Ishikawa (cell line): ENCODE results near the gene OR2L8.

ENCODE experiments used
- CEBPB ChIP-seq: IDR thresholded peaks from 2 replicates; pipeline ENCODE4 v1.6.1; 2012
- CREB1 ChIP-seq: IDR thresholded peaks from 2 replicates; pipeline ENCODE4 v1.6.1; 2012; ENCODE audit warnings: low read depth
- EGR1 ChIP-seq: IDR thresholded peaks from 2 replicates; pipeline ENCODE4 v1.6.1; 2012
- EP300 ChIP-seq: IDR thresholded peaks from 2 replicates; pipeline ENCODE4 v1.6.1; 2012; ENCODE audit warnings: borderline replicate concordance
- FOXM1 ChIP-seq: IDR thresholded peaks from 2 replicates; pipeline ENCODE4 v1.6.1; 2012; ENCODE audit warnings: low read depth, borderline replicate concordance
- MAX ChIP-seq: IDR thresholded peaks from 2 replicates; pipeline ENCODE4 v1.6.1; 2012
- NFIC ChIP-seq: IDR thresholded peaks from 2 replicates; pipeline ENCODE4 v1.6.1; 2012
- RAD21 ChIP-seq: IDR thresholded peaks from 2 replicates; pipeline ENCODE4 v1.6.1; 2012; ENCODE audit warnings: low read depth
- REST ChIP-seq: IDR thresholded peaks from 2 replicates; pipeline ENCODE4 v1.6.1; 2012; ENCODE audit warnings: low read depth, mild to moderate bottlenecking
- TAF1 ChIP-seq: IDR thresholded peaks from 2 replicates; pipeline ENCODE4 v1.6.1; 2012; ENCODE audit warnings: low read depth, mild to moderate bottlenecking
- TCF12 ChIP-seq: IDR thresholded peaks from 2 replicates; pipeline ENCODE4 v1.6.1; 2012; ENCODE audit warnings: low read depth
- TEAD4 ChIP-seq: IDR thresholded peaks from 2 replicates; pipeline ENCODE4 v1.6.1; 2012
- USF1 ChIP-seq: IDR thresholded peaks from 2 replicates; pipeline ENCODE4 v1.6.1; 2012
- YY1 ChIP-seq: IDR thresholded peaks from 2 replicates; pipeline ENCODE4 v1.6.1; 2012; ENCODE audit warnings: low read depth
- ZBTB7A ChIP-seq: IDR thresholded peaks from 2 replicates; pipeline ENCODE4 v1.6.1; 2012; ENCODE audit warnings: low read depth

OR2L8 gene

GRCh38 chr1:247919952-247920351 lies 28.7 kb upstream of the OR2L8 start, which contains the start of gene OR2T8:
Gene OR2T8, plus strand, starts transcription at chr1:247920252. Its CDS starts 766 bp downstream, at chr1:247921018.
- TF ChIP-seq USF1 (no peak), CREB1 (no peak), NFIC (no peak), CEBPB (no peak), TCF12 (no peak), ZBTB7A (no peak), FOXM1 (no peak), EGR1 (no peak), RAD21 (no peak), YY1 (no peak), EP300 (no peak), TAF1 (no peak), TEAD4 (no peak), MAX (no peak), REST (no peak)

- TF ChIP-seq NFIC (no peak), FOXM1 (no peak), TAF1 (no peak), YY1 (no peak), TCF12 (no peak), MAX (no peak), EP300 (no peak), TEAD4 (no peak), CEBPB (no peak)
Observed at GRCh38 chr1:247923941-247924340, 24.7 kb upstream of the OR2L8 start.

- no peak for TF ChIP-seq REST
- TF ChIP-seq ZBTB7A, result no peak
- no peak for TF ChIP-seq TCF12
- no peak for TF ChIP-seq EP300
Observed at GRCh38 chr1:247924868-247925267, 23.8 kb upstream of the OR2L8 start, which contains the start of gene OR2AJ1. Gene OR2AJ1, plus strand, starts transcription at chr1:247924889. Its CDS starts 8,880 bp downstream, at chr1:247933769.

- no peak for TF ChIP-seq REST
- TF ChIP-seq NFIC, result no peak
- TF ChIP-seq MAX, result no peak
- TF ChIP-seq TAF1, result no peak
- TF ChIP-seq USF1, result no peak
- TF ChIP-seq CREB1, result no peak
- TF ChIP-seq RAD21, result no peak
- TF ChIP-seq CEBPB, result no peak
- no peak for TF ChIP-seq EP300
- no peak for TF ChIP-seq YY1
- TF ChIP-seq EGR1, result no peak
- no peak for TF ChIP-seq FOXM1
- TF ChIP-seq TEAD4, result no peak
- TF ChIP-seq ZBTB7A, result no peak
- no peak for TF ChIP-seq TCF12
Observed at GRCh38 chr1:247933989-247934388, 14.7 kb upstream of the OR2L8 start.
